PC-9 (cell line): ENCODE data around the gene TRIO. TPM values are rescaled to one million over a fixed set of nuclear protein-coding genes. Genes with fewer than 3 reads are reported as not detected.
A peak's percentile ranks its signal among the peaks of the same experiment; 100 is the strongest.

Experiments used
- BruUV-seq: library from RNA; stranded (reverse); fragments of 400-500 nt; replicated peaks from 2 replicates; lab custom pipeline; 2021; lab: Mats Ljungman, UMichigan
- CTCF ChIA-PET: fragments of 300-600 bp; sonication (Branson Sonifier 250); formaldehyde crosslinking; loops from one replicate; lab custom pipeline; 2022; ENCODE audit warnings: antibody characterized with exemption; lab: Charles Lee
- POLR2A ChIA-PET: fragments of 300-600 bp; sonication (Branson Sonifier 250); formaldehyde crosslinking; loops from one replicate; lab custom pipeline; 2022; ENCODE audit warnings: antibody characterized with exemption; ENCODE audit not compliant: unreplicated experiment; lab: Charles Lee
- DNase-seq, 2 experiments: peaks; one replicate each; pipeline versions ENCODE4 v3.0.0 to v3.0.0-alpha.2; 2015 to 2022; ENCODE audit warnings: mixed read lengths in 1 of 2
- H2AFZ ChIP-seq: fragments of 200-600 bp; sonication (generic); 2 replicates; pipeline ENCODE4 v1.8.1; 2017; ENCODE audit warnings: antibody characterized with exemption
- H3F3A ChIP-seq: fragments of 200-600 bp; sonication (generic); 2 replicates; pipeline ENCODE4 v1.8.1; 2017; ENCODE audit warnings: antibody characterized with exemption, mild to moderate bottlenecking, low read depth; ENCODE audit not compliant: insufficient read depth
- H3K27ac ChIP-seq: fragments of 200-600 bp; sonication (generic); 2 replicates; pipeline ENCODE4 v1.6.1; 2016; ENCODE audit warnings: mixed run types
- H3K27me3 ChIP-seq: fragments of 200-600 bp; sonication (generic); 2 replicates; pipeline ENCODE4 v1.6.1; 2016; ENCODE audit warnings: low read depth, mixed run types; ENCODE audit not compliant: insufficient read depth
- H3K36me3 ChIP-seq: fragments of 200-600 bp; sonication (generic); 2 replicates; pipeline ENCODE4 v1.6.1; 2016; ENCODE audit warnings: low read depth, mixed run types
- H3K4me1 ChIP-seq: fragments of 200-600 bp; sonication (generic); replicated peaks from 2 replicates; pipeline ENCODE4 v1.6.1; 2016; ENCODE audit warnings: mixed run types; ENCODE audit not compliant: insufficient read depth
- H3K4me2 ChIP-seq: fragments of 200-600 bp; sonication (generic); 2 replicates; pipeline ENCODE4 v1.6.1; 2017; ENCODE audit warnings: mixed run types
- H3K4me3 ChIP-seq: fragments of 200-600 bp; sonication (generic); 2 replicates; pipeline ENCODE4 v1.6.1; 2016; ENCODE audit warnings: mixed run types
- H3K79me2 ChIP-seq: fragments of 200-600 bp; sonication (generic); 2 replicates; pipeline ENCODE4 v1.6.1; 2017; ENCODE audit warnings: low read depth, mixed run types
- H3K9me2 ChIP-seq: fragments of 200-600 bp; sonication (generic); 2 replicates; pipeline ENCODE4 v1.8.1; 2017; ENCODE audit warnings: mild to moderate bottlenecking; ENCODE audit not compliant: insufficient read depth
- H3K9me3 ChIP-seq: fragments of 200-600 bp; sonication (generic); 2 replicates; pipeline ENCODE4 v1.8.1; 2016; ENCODE audit warnings: low read depth; ENCODE audit not compliant: insufficient read depth
- H4K20me1 ChIP-seq: fragments of 200-600 bp; sonication (generic); 2 replicates; pipeline ENCODE4 v1.8.1; 2017; ENCODE audit not compliant: insufficient read depth
- EZH2 ChIP-seq: fragments of 200-600 bp; sonication (generic); IDR thresholded peaks from 2 replicates; pipeline ENCODE4 v1.8.0; 2017; ENCODE audit warnings: antibody characterized with exemption, low read depth
- intact Hi-C: fragments of 100-400 bp; cut with micrococcal nuclease; formaldehyde crosslinking; loops from one replicate; pipeline ENCODE4 v1.10.0; 2022; ENCODE audit not compliant: unreplicated experiment
- total RNA-seq: library from RNA; stranded (reverse); gene quantifications from 2 replicates; pipeline ENCODE4 v1.2.3, GENCODE V29; 2021
- TF ChIP-seq, protein P1 (sequence below): fragments of 200-600 bp; sonication (generic); conservative IDR thresholded peaks from 2 replicates; pipeline ENCODE4 v1.6.1; 2017; ENCODE audit warnings: mixed run types, antibody characterized with exemption, mild to moderate bottlenecking, moderate library complexity

The TRIO gene
- total RNA-seq, 1 experiment from 2014 or later, result 596 TPM

DNA sequence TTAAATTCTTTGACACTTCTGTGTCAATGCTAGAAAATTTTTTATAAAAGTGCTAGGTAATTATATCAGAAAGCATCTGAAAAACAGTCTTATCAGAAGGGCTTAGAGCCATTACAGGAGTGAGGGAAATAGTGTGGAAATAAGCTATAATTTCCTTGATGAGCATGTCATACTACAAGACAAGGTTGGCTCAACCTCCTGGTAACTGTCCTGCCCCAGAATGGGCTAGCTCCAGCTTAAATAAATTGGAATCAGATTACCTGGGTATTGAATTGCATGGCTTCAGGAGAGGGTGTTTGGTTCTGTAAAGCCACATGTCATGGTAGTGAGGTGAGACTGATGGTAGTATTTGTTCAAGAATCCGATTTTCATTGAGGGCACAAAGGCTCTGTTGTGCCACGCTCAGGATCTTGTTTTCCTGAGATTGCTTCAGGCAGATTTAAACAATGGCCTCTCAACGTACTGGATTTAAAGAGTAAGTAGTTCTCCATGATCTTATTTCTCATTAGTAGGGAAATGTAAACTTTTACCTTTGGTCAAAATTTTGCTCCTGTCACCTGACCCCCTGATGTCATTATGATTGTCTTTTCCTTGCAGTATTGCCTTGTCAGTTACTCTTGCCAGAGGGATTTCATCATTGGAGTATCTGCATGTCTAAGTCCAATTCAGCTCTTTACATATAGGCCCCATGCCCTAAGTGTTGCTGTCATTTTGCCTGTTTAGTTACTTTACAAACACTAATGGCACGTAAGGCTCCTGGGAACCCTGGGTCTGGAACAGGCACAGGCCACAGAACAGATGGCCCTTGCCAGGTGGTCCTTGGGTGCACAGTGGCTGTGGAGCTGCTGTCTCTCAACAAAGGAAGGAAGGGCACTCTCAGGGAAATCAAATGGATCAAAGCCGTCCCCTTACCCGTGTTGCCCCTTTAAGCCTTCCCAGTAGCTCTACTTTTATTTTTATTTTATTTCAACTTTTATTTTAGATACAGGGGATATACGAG lies 21.3 kb downstream of the TRIO start:
- H3K4me2 ChIP-seq, result no peak overlapping the region
- POLR2A ChIA-PET, result interaction anchor here (0.5 to 1.3 kb wide), 4 partner anchors 19 to 152 kb away, joined by 4 to 14 read pairs (median 6); no protein-coding TSS in a partner anchor

DNA sequence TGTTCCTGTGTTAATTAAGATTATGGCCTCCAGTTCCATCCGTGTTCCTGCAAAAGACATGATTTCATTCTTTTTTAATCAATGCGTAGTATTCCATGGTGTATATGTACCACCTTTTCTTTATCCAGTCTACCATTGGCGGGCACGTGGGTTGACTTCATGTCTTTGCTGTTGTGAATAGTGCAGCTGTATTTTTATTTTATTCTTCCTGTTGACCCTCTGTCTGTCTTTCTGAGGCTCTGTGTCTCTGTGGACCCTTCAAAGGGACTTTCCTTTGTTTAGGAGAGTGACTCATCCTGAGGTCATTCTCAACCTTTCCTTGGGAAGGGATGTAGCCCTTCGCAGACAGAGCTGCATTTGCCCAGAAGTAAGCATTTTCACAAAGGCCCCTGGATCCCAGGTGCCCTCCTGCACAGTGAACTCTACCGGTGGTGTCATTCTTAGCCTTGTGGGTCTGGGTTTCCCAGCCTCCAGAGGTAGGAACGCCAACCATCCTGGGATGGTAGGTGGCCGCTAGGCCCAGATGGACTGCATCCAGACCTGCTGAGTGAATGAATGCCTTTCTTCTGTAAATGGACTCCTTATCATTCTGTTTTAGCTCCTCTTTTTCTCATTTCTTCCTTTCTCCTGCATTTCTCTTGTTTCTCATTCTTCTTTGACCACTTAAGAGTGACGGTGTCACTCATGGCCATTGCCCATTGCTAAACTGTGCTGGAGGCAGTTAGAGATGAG lies 22.4 kb downstream of the TRIO start:
- Histone ChIP-seq H3K9me3 (peaks cover 12% of the 10 kb centered on the region), H3F3A (peaks cover 48% of the 10 kb centered on the region), H3K27ac (peak overlapping the region; percentile 63), H3K4me3 (no peak overlapping the region), H4K20me1 (peaks cover 3% of the 10 kb centered on the region; the same call in 1 of the 2 replicates), H3K79me2 (peaks cover 100% of the 10 kb centered on the region), H3K36me3 (peaks cover 12% of the 10 kb centered on the region), H3K27me3 (no peaks in the 10 kb centered on the region), H2AFZ (no peak overlapping the region), H3K9me2 (no peaks in the 10 kb centered on the region), H3K4me1 (peaks cover 50% of the 10 kb centered on the region), H3K4me2 (peak overlapping the region; percentile 40)
- ChIA-PET POLR2A (interaction anchor here (0.6 to 1.2 kb wide), 5 partner anchors 9 to 219 kb away, joined by 3 to 14 read pairs (median 5); no protein-coding TSS in a partner anchor), CTCF (interaction anchor here (0.7 to 1.6 kb wide), 5 partner anchors 9 to 483 kb away, joined by 3 to 6 read pairs (median 4); no protein-coding TSS in a partner anchor)
- intact Hi-C loops, result loop anchor here (1.0 to 2.0 kb wide), 3 partner anchors 25 to 100 kb away; no protein-coding TSS in a partner anchor
- TF ChIP-seq EZH2, result no peak
- TF ChIP-seq, protein P1, sequence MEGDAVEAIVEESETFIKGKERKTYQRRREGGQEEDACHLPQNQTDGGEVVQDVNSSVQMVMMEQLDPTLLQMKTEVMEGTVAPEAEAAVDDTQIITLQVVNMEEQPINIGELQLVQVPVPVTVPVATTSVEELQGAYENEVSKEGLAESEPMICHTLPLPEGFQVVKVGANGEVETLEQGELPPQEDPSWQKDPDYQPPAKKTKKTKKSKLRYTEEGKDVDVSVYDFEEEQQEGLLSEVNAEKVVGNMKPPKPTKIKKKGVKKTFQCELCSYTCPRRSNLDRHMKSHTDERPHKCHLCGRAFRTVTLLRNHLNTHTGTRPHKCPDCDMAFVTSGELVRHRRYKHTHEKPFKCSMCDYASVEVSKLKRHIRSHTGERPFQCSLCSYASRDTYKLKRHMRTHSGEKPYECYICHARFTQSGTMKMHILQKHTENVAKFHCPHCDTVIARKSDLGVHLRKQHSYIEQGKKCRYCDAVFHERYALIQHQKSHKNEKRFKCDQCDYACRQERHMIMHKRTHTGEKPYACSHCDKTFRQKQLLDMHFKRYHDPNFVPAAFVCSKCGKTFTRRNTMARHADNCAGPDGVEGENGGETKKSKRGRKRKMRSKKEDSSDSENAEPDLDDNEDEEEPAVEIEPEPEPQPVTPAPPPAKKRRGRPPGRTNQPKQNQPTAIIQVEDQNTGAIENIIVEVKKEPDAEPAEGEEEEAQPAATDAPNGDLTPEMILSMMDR, result no peak
- peak; percentile 79 to 80 for DNase-seq
- BruUV-seq, result no TSS peak

More for the DNA sequence above, 21.3 kb downstream of the TRIO start:
- CTCF ChIA-PET, result interaction anchor here (1.2 to 1.6 kb wide), 2 partner anchors 8 to 104 kb away, joined by 3 to 6 read pairs; no protein-coding TSS in a partner anchor
- Histone ChIP-seq H3K4me3 (no peak overlapping the region), H3K36me3 (peaks cover 12% of the 10 kb centered on the region), H3K27ac (peak overlapping the region; percentile 63), H3K9me2 (no peaks in the 10 kb centered on the region), H3F3A (peaks cover 41% of the 10 kb centered on the region), H3K27me3 (no peaks in the 10 kb centered on the region), H4K20me1 (peaks cover 6% of the 10 kb centered on the region), H3K79me2 (peaks cover 100% of the 10 kb centered on the region), H3K9me3 (peaks cover 12% of the 10 kb centered on the region), H2AFZ (no peak overlapping the region), H3K4me1 (peaks cover 50% of the 10 kb centered on the region)
- intact Hi-C loops, result loop anchor here (1.0 to 2.0 kb wide), 3 partner anchors 26 to 101 kb away; no protein-coding TSS in a partner anchor
- TSS peak; percentile 91 for BruUV-seq
- DNase-seq, result no peak
- TF ChIP-seq, protein P1, result no peak
- TF ChIP-seq EZH2, result no peak
